Measurements from ENCODE around the gene EMILIN2. TPM values are rescaled to one million over a fixed set of nuclear protein-coding genes. Genes with fewer than 3 reads are reported as not detected.

Gene EMILIN2
- total RNA-seq, 2 experiments from 2014 or later: 3.2 to 3.3 TPM

DNA sequence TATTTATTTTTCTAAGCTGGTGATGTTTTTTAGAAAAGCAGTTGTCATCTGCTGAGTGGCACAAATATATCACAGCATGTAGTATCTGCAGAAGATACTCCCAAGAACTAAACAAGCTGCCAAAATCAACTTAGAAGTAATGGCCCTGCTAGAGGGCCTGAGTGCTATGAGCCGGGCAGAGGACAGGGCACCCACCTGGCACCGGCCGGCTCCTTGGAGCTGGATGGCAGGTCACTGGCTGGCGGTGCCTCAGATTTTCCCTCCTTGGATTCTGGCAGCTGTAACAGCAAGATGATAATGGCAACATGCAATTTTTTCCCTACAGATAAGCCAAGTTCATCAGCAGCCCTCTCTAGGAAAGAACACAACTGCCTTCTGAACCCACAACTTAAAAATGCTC lies 79.7 kb downstream of the EMILIN2 start:
- no peaks in the 10 kb centered on the region for H3K27me3 Mint-ChIP-seq
- no peak overlapping the region for H3K4me3 ChIP-seq (ENCODE audit: low read length)
- H3K36me3 Mint-ChIP-seq (ENCODE audit: low read depth): peaks cover 99% of the 10 kb centered on the region
- no peak overlapping the region for H3K27ac ChIP-seq (ENCODE audit: low read depth in 1 of 2, low read length in 2 of 2)
- ATAC-seq (ENCODE audit: poor library complexity) (no peak), DNase-seq (no peak)
- H3K4me1 Mint-ChIP-seq (ENCODE audit: low read depth): no peaks in the 10 kb centered on the region
- peaks cover 98% of the 10 kb centered on the region for H3K36me3 ChIP-seq (ENCODE audit: insufficient read depth, low read length)
- intact Hi-C loops (cut with DNase I, micrococcal nuclease): no loop called here
- H3K9me3 ChIP-seq (ENCODE audit: control insufficient read depth in 1 of 2, insufficient read depth in 1 of 2, low read length in 2 of 2): no peaks in the 10 kb centered on the region
- H3K27ac Mint-ChIP-seq: no peak overlapping the region
- no peaks in the 10 kb centered on the region for H3K9me3 Mint-ChIP-seq
- no peak overlapping the region for H3K4me3 Mint-ChIP-seq
- H3K4me1 ChIP-seq (ENCODE audit: insufficient read depth, low read length): no peaks in the 10 kb centered on the region
- CTCF ChIA-PET: interaction anchor here (1.3 kb wide), 1 partner anchor 137 kb away, joined by 3 read pairs; no protein-coding TSS in a partner anchor
- TF ChIP-seq, protein P1, sequence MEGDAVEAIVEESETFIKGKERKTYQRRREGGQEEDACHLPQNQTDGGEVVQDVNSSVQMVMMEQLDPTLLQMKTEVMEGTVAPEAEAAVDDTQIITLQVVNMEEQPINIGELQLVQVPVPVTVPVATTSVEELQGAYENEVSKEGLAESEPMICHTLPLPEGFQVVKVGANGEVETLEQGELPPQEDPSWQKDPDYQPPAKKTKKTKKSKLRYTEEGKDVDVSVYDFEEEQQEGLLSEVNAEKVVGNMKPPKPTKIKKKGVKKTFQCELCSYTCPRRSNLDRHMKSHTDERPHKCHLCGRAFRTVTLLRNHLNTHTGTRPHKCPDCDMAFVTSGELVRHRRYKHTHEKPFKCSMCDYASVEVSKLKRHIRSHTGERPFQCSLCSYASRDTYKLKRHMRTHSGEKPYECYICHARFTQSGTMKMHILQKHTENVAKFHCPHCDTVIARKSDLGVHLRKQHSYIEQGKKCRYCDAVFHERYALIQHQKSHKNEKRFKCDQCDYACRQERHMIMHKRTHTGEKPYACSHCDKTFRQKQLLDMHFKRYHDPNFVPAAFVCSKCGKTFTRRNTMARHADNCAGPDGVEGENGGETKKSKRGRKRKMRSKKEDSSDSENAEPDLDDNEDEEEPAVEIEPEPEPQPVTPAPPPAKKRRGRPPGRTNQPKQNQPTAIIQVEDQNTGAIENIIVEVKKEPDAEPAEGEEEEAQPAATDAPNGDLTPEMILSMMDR (IDR thresholded peaks at IDR 0.05): no peak
- no peaks in the 10 kb centered on the region for H3K27me3 ChIP-seq (ENCODE audit: control insufficient read depth in 1 of 2, insufficient read depth in 2 of 2, low read length in 2 of 2)
- POLR2A ChIA-PET: no interaction called here

DNA sequence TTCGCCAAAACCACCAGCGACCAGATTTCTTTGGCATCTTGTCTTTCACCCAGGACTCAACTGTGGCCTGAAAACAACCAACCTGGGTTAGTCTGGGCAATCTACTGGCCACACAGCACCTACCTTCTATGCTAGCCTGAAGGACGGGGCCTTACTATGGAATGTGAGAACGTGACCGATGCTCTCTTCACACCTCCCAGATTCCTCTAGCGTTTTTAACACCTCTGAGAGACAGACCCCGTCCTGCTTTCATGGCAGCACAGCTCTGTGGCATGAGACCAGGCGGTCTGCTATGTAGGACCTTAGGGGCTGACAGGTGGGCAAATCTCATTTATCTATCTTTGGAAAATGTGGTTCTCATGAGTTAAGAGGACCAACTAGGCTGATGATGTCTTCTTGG lies 80.9 kb downstream of the EMILIN2 start:
- DNase-seq (no peak), ATAC-seq (ENCODE audit: poor library complexity) (no peak)
- H3K4me3 ChIP-seq (ENCODE audit: low read length): no peak overlapping the region
- H3K27ac ChIP-seq (ENCODE audit: low read depth in 1 of 2, low read length in 2 of 2): no peak overlapping the region
- H3K36me3 ChIP-seq (ENCODE audit: insufficient read depth, low read length): peaks cover 97% of the 10 kb centered on the region
- no peaks in the 10 kb centered on the region for H3K9me3 Mint-ChIP-seq
- no peaks in the 10 kb centered on the region for H3K9me3 ChIP-seq (ENCODE audit: control insufficient read depth in 1 of 2, insufficient read depth in 1 of 2, low read length in 2 of 2)
- no peak overlapping the region for H3K4me3 Mint-ChIP-seq
- CTCF ChIA-PET: interaction anchor here (1.1 to 1.4 kb wide), 2 partner anchors 67 to 318 kb away, joined by 3 read pairs; no protein-coding TSS in a partner anchor
- TF ChIP-seq, protein P1 (IDR thresholded peaks at IDR 0.05): no peak
- intact Hi-C loops (cut with DNase I, micrococcal nuclease): no loop called here
- peaks cover 99% of the 10 kb centered on the region for H3K36me3 Mint-ChIP-seq (ENCODE audit: low read depth)
- H3K27ac Mint-ChIP-seq: no peak overlapping the region
- peaks cover 5% of the 10 kb centered on the region for H3K4me1 ChIP-seq (ENCODE audit: insufficient read depth, low read length)
- H3K27me3 ChIP-seq (ENCODE audit: control insufficient read depth in 1 of 2, insufficient read depth in 2 of 2, low read length in 2 of 2): no peaks in the 10 kb centered on the region
- peaks cover 9% of the 10 kb centered on the region for H3K4me1 Mint-ChIP-seq (ENCODE audit: low read depth)
- no peaks in the 10 kb centered on the region for H3K27me3 Mint-ChIP-seq
- POLR2A ChIA-PET: interaction anchor here (0.8 kb wide), 1 partner anchor 21 kb away, joined by 3 read pairs; no protein-coding TSS in a partner anchor

DNA sequence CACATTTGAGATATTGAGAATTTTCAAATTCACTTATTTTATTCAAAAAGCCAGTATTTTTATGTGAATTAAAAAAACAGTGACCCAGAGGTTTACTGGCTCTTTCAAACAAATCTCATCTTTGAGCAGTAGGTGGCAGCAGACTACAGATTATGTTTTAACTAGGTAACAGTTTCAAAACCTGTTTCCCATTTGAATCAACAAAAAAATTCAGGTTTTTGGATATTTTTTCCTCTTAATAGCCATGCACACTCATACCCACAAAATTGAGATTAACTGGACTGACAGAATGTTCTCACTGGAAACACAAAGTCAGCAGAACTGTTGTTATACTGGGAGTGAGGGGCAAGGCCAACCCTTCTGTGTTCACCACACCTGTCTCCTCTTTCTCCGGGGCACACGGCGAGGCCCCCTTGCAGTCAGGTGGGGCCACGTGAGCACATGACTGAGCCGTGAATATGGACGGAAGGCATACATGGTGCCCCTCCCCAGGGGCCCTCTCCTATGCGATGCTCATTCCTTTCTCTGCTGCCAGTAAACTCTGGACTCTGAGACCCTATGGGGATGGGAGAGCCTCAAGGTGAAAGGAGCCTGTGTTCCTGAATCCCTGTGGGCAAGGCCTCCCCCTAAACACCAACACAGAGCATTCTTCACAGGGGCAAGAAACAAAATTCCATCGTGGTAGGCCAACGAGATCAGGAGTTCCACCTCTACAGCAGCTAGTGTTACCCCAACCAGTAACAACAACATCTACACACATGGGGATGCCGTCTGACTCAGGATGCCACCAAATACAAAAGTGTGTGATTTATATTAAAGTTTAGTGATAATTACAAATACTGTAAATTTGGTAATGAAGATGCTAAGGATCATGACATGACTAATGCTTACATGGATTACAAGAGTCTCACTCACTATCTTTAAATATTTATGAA lies 85.7 kb downstream of the EMILIN2 start:
- Mint-ChIP-seq H3K4me1 (ENCODE audit: low read depth) (peaks cover 36% of the 10 kb centered on the region), H3K4me3 (no peak overlapping the region), H3K36me3 (ENCODE audit: low read depth) (peaks cover 97% of the 10 kb centered on the region), H3K27ac (peak overlapping the region; percentile 67), H3K27me3 (no peaks in the 10 kb centered on the region), H3K9me3 (no peaks in the 10 kb centered on the region)
- TF ChIP-seq, protein P1 (IDR thresholded peaks at IDR 0.05): peak; percentile 92
- Histone ChIP-seq H3K4me3 (ENCODE audit: low read length) (no peak overlapping the region), H3K27ac (ENCODE audit: low read depth in 1 of 2, low read length in 2 of 2) (peak overlapping the region; percentile 18 to 51), H3K27me3 (ENCODE audit: control insufficient read depth in 1 of 2, insufficient read depth in 2 of 2, low read length in 2 of 2) (no peaks in the 10 kb centered on the region), H3K36me3 (ENCODE audit: insufficient read depth, low read length) (peaks cover 93% of the 10 kb centered on the region), H3K4me1 (ENCODE audit: insufficient read depth, low read length) (peaks cover 9% of the 10 kb centered on the region), H3K9me3 (ENCODE audit: control insufficient read depth in 1 of 2, insufficient read depth in 1 of 2, low read length in 2 of 2) (no peaks in the 10 kb centered on the region)
- intact Hi-C loops (cut with DNase I, micrococcal nuclease): loop anchor here (1.0 to 10.0 kb wide), 8 partner anchors 53 to 732 kb away; partner anchors contain the start of gene TGIF1 (in 1 of the 2)
- peak in 8 of 14 experiments; percentile 13 to 84 (median 51) for DNase-seq
- ChIA-PET POLR2A (interaction anchor here (0.8 to 2.2 kb wide), 8 partner anchors 24 to 314 kb away, joined by 3 to 23 read pairs (median 4); no protein-coding TSS in a partner anchor), CTCF (interaction anchor here (0.7 to 2.7 kb wide), 13 partner anchors 9 to 313 kb away, joined by 3 to 17 read pairs (median 4); no protein-coding TSS in a partner anchor)
- peak; percentile 80 for ATAC-seq (ENCODE audit: poor library complexity)
